Thyroid gland (tissue), 4 donors: ENCODE data around the gene TINAGL1. TPM values are rescaled to one million over a fixed set of nuclear protein-coding genes. Genes with fewer than 3 reads are reported as not detected.

ENCODE experiments used
- DNase-seq, 2 donors: peaks; one replicate each; pipeline ENCODE4 v3.0.0-alpha.2; 2019
- H3K27ac ChIP-seq, 3 donors: fragments of 200-600 bp; sonication (generic); 1 replicate in 2 of 3; 2 replicates in 1 of 3; pipeline ENCODE4 v1.5.1; 2016 to 2019; ENCODE audit warnings: mild to moderate bottlenecking in 1 of 3, moderate library complexity in 1 of 3
- H3K27me3 ChIP-seq: fragments of 200-600 bp; sonication (generic); one replicate; pipeline ENCODE4 v1.5.1; 2019
- H3K36me3 ChIP-seq, 2 donors: fragments of 200-600 bp; sonication (generic); one replicate each; pipeline ENCODE4 v1.5.1; 2016 to 2019
- H3K4me1 ChIP-seq, 2 donors: fragments of 200-600 bp; sonication (generic); one replicate each; pipeline ENCODE4 v1.5.1; 2017 to 2019
- H3K4me3 ChIP-seq, 3 donors: fragments of 200-600 bp; sonication (generic); replicated peaks in 1 of 3; 1 replicate in 2 of 3; 2 replicates in 1 of 3; pipeline ENCODE4 v1.5.1; 2016; ENCODE audit warnings: mild to moderate bottlenecking in 1 of 3
- H3K9me3 ChIP-seq: fragments of 200-600 bp; sonication (generic); one replicate; pipeline ENCODE4 v1.5.1; 2017
- CTCF ChIP-seq, 6 experiments: fragments of 200-600 bp in 3 of 6; fragments of 450-650 bp in 3 of 6; sonication (generic) in 3 of 6; IDR thresholded peaks; one replicate each; pipeline ENCODE4 v1.5.1; 2016 to 2019; ENCODE audit warnings: antibody characterized with exemption in 6 of 6, mild to moderate bottlenecking in 2 of 6, inconsistent platforms in 1 of 6, moderate library complexity in 1 of 6
- POLR2A ChIP-seq, 2 donors: fragments of 450-650 bp; IDR thresholded peaks; one replicate each; pipeline ENCODE4 v1.6.1; 2017; ENCODE audit warnings: antibody characterized with exemption in 2 of 2, mild to moderate bottlenecking in 2 of 2, moderate library complexity in 1 of 2
- WGBS, 2 donors: methylation state at CpG; one replicate each; pipeline ENCODE4 v1.1.5; 2017; 5-methylcytosine and 5-hydroxymethylcytosine counted together
- intact Hi-C: fragments of 100-400 bp; cut with DNase I; formaldehyde crosslinking; loops from one replicate; pipeline ENCODE4 v1.15.1; 2023
- total RNA-seq, 4 donors: library from RNA; depleted of rRNA; stranded (reverse); fragments of >200 nt; gene quantifications; one replicate each; pipeline ENCODE4 v1.2.3, GENCODE V29; 2016

Gene TINAGL1
- total RNA-seq, 4 donors from 2014 or later: 157 to 391 (median 227) TPM

- TF ChIP-seq CTCF (IDR thresholded peaks at IDR 0.05) (no peak), POLR2A (IDR thresholded peaks at IDR 0.05) (no peak)
- no peak overlapping the region for H3K27ac ChIP-seq
- H3K4me3 ChIP-seq: no peak overlapping the region
- H3K4me1 ChIP-seq: no peaks in the 10 kb centered on the region
- intact Hi-C loops: no loop called here
- no peaks in the 10 kb centered on the region for H3K36me3 ChIP-seq
- DNase-seq: no peak
- WGBS, 2 donors: 88 to 94% methylated on average over 5 to 7 of the region's 7 CpGs
- H3K9me3 ChIP-seq: no peaks in the 10 kb centered on the region
- H3K27me3 ChIP-seq: no peaks in the 10 kb centered on the region
Observed at GRCh38 chr1:31535561-31535960, 40.8 kb upstream of the TINAGL1 start.

- no peak for DNase-seq
- intact Hi-C loops: no loop called here
- no peak for TF ChIP-seq CTCF (IDR thresholded peaks at IDR 0.05)
- no peak for TF ChIP-seq POLR2A (IDR thresholded peaks at IDR 0.05)
- H3K4me1 ChIP-seq: no peaks in the 10 kb centered on the region
- no peak overlapping the region for H3K27ac ChIP-seq
- H3K36me3 ChIP-seq: no peaks in the 10 kb centered on the region
- no peaks in the 10 kb centered on the region for H3K9me3 ChIP-seq
- H3K4me3 ChIP-seq: no peak overlapping the region
- no peaks in the 10 kb centered on the region for H3K27me3 ChIP-seq
- WGBS, 2 donors: 94 to 98% methylated on average over 3 of the region's 3 CpGs
Observed at GRCh38 chr1:31539329-31539728, 37.0 kb upstream of the TINAGL1 start.

GRCh38 chr1:31541194-31541593, 35.1 kb upstream of the TINAGL1 start:
- H3K27ac ChIP-seq: no peak overlapping the region
- no peaks in the 10 kb centered on the region for H3K36me3 ChIP-seq
- WGBS, 2 donors: 86 to 91% methylated on average over 3 to 4 of the region's 4 CpGs
- intact Hi-C loops: loop anchor here (10.0 kb wide), 3 partner anchors 116 to 356 kb away; no protein-coding TSS in a partner anchor
- no peak for DNase-seq
- H3K4me1 ChIP-seq: no peaks in the 10 kb centered on the region
- H3K9me3 ChIP-seq: no peaks in the 10 kb centered on the region
- no peak overlapping the region for H3K4me3 ChIP-seq
- TF ChIP-seq CTCF (IDR thresholded peaks at IDR 0.05): no peak
- no peak for TF ChIP-seq POLR2A (IDR thresholded peaks at IDR 0.05)
- H3K27me3 ChIP-seq: no peaks in the 10 kb centered on the region

- no peak for DNase-seq
- peaks cover 5 to 12% of the 10 kb centered on the region in 2 donors for H3K4me1 ChIP-seq
- TF ChIP-seq POLR2A (IDR thresholded peaks at IDR 0.05): no peak
- TF ChIP-seq CTCF (IDR thresholded peaks at IDR 0.05): no peak
- intact Hi-C loops: loop anchor here (10.0 kb wide), 3 partner anchors 121 to 361 kb away; no protein-coding TSS in a partner anchor
- no peak overlapping the region for H3K4me3 ChIP-seq
- H3K36me3 ChIP-seq: no peaks in the 10 kb centered on the region
- H3K27me3 ChIP-seq: no peaks in the 10 kb centered on the region
- no peaks in the 10 kb centered on the region for H3K9me3 ChIP-seq
- 89% methylated on average over 4 of the region's 4 CpGs for WGBS, 2 donors
- no peak overlapping the region for H3K27ac ChIP-seq
Observed at GRCh38 chr1:31545927-31546540, 30.3 kb upstream of the TINAGL1 start.

GRCh38 chr1:31548534-31548906, 27.8 kb upstream of the TINAGL1 start:
- WGBS, 2 donors: 56 to 58% methylated on average over 11 to 12 of the region's 12 CpGs
- no peak for DNase-seq

More at GRCh38 chr1:31548534-31548906, 27.8 kb upstream of the TINAGL1 start:
- Histone ChIP-seq H3K4me3 (no peak overlapping the region), H3K27ac (no peak overlapping the region), H3K36me3 (no peaks in the 10 kb centered on the region), H3K4me1 (peaks cover 5 to 12% of the 10 kb centered on the region in 2 donors), H3K27me3 (no peaks in the 10 kb centered on the region), H3K9me3 (no peaks in the 10 kb centered on the region)
- intact Hi-C loops: loop anchor here (10.0 kb wide), 3 partner anchors 124 to 364 kb away; no protein-coding TSS in a partner anchor
- TF ChIP-seq POLR2A (IDR thresholded peaks at IDR 0.05) (no peak), CTCF (IDR thresholded peaks at IDR 0.05) (no peak)
